Kidney epithelial cell (primary cell): Measurements from ENCODE around the gene METTL1. TPM values are rescaled to one million over a fixed set of nuclear protein-coding genes. Genes with fewer than 3 reads are reported as not detected.

Experiments used
- DNase-seq: peaks from one replicate; pipeline ENCODE4 v3.0.0-alpha.2; 2010; ENCODE audit warnings: low read depth
- H3K27me3 ChIP-seq: 2 replicates; pipeline ENCODE4 v1.6.0; 2011; ENCODE audit warnings: low read length; ENCODE audit not compliant: control insufficient read depth, insufficient read depth
- H3K36me3 ChIP-seq: 2 replicates; pipeline ENCODE4 v1.5.1; 2011; ENCODE audit warnings: low read length; ENCODE audit not compliant: control insufficient read depth, insufficient read depth
- H3K4me3 ChIP-seq: 2 replicates; pipeline ENCODE4 v1.5.1; 2011; ENCODE audit warnings: low read depth, mild to moderate bottlenecking, control low read depth, low read length
- total RNA-seq: library from RNA; depleted of rRNA; stranded (reverse); fragments of >200 nt; gene quantifications from 2 replicates; pipeline ENCODE4 v1.2.3, GENCODE V29; 2015
- TF ChIP-seq, protein P1 (sequence below): IDR thresholded peaks from 2 replicates; pipeline ENCODE4 v1.5.1; 2011; ENCODE audit warnings: mild to moderate bottlenecking, moderate library complexity, low read length, control low read depth, inconsistent platforms; ENCODE audit not compliant: insufficient read depth, poor library complexity, severe bottlenecking

Gene METTL1
- total RNA-seq, 1 donor from 2014 or later, result 20.3 TPM

DNA sequence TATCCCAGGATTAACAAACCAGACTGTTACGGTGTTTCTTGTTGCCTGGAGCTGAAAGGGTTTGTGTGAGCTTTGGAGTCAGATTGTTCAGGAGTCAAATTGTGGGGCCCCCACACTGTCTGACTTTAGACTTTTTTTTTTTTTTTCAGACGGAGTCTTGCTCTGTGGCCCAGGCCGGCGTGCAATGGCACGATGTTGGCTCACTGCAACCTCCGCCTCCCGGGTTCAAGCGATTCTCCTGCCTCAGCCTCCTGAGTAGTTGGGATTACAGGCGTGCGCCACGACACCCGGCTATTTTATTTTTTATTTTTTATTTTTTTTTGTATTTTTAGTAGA, 11.5 kb upstream of the METTL1 start:
- DNase-seq, result no peak
- peaks cover 2% of the 10 kb centered on the region for H3K36me3 ChIP-seq
- H3K4me3 ChIP-seq, result peak overlapping the region; percentile 100
- H3K27me3 ChIP-seq, result no peaks in the 10 kb centered on the region
- TF ChIP-seq, protein P1, sequence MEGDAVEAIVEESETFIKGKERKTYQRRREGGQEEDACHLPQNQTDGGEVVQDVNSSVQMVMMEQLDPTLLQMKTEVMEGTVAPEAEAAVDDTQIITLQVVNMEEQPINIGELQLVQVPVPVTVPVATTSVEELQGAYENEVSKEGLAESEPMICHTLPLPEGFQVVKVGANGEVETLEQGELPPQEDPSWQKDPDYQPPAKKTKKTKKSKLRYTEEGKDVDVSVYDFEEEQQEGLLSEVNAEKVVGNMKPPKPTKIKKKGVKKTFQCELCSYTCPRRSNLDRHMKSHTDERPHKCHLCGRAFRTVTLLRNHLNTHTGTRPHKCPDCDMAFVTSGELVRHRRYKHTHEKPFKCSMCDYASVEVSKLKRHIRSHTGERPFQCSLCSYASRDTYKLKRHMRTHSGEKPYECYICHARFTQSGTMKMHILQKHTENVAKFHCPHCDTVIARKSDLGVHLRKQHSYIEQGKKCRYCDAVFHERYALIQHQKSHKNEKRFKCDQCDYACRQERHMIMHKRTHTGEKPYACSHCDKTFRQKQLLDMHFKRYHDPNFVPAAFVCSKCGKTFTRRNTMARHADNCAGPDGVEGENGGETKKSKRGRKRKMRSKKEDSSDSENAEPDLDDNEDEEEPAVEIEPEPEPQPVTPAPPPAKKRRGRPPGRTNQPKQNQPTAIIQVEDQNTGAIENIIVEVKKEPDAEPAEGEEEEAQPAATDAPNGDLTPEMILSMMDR, result no peak

DNA sequence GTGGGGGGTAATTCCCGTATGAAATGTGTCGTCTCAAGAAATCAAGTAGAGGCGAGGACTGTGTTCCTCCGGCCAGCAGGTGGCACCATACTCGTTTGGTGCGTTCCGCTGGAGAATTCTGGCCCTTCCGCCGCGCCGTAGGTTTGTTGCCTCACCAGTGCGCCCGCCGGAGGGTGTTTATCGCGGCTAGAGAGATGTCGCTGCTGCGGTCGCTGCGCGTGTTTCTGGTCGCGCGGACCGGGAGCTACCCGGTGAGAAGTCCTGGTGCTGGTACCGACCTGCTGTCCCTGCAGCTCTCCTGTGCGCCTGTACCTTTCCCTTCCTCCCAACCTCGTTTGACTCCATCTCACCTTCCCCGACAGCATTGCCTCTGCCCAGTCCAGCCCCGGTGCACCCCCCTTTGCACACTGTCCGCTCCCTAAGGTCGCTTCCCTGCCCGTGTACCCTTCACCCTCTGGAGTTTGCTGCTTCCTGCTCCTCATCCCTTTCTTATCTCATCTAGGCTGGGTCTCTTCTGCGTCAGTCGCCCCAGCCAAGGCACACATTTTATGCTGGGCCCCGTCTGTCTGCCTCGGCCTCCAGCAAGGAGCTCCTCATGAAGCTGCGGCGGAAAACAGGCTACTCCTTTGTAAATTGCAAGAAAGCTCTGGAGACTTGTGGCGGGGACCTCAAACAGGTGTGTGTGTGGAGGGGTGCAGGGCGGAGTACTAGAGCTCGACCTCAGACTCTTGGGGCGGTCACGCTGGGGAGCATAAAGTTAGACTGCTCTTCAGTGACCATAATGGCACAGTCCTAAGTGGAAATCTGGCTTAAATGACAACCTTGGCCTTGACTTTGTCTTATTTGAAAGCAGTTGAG, 10.9 kb upstream of the METTL1 start, which contains the start of gene TSFM:
TSS of gene TSFM (plus strand) at position 180 of the 858 bp plus-strand sequence. CDS start at position 195, 15 bp downstream.
- TF ChIP-seq, protein P1, result peak; percentile 92
- peak; percentile 56 for DNase-seq
- no peaks in the 10 kb centered on the region for H3K27me3 ChIP-seq
- H3K4me3 ChIP-seq, result peak within 1 kb of the TSS; percentile 100
- H3K36me3 ChIP-seq, result peaks cover 2% of the 10 kb centered on the region

DNA sequence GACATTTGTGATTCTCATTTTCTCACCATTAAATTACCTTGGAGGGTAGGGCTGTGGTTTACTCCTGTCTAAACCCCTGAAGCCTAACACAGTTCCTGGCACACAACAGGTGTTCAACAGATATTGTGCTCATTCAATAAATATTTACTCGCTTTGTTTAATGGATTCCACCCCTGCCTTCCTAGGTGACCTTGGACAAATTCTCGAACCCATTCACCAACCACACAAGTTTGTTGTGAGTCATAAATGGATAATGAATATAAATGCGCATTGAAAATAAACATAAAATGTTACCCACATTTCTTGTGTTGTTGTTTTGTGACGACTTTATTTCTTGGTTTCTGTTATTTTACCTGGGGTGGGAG, 10.3 kb upstream of the METTL1 start:
- H3K27me3 ChIP-seq, result no peaks in the 10 kb centered on the region
- H3K36me3 ChIP-seq, result peaks cover 2% of the 10 kb centered on the region
- no peak overlapping the region for H3K4me3 ChIP-seq
- DNase-seq, result no peak
- TF ChIP-seq, protein P1, result no peak

DNA sequence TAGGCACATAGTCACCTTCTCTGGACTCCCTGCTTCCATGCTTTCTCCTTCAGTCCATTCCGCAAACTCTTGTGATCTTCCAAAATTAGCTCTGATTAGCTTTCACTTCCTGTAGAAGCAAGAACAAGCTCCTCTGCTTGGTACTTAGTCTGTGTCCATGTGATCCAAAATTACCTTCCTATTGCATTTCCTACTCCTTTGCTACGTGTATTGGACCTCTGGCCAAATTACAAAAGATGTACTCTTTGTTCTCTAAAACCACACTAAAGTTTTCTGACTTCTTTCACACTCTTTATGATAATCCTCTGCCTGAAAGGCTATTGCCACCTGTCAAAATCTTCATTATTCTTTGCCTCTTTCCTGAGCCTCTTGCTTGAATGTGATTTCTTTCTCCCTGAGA, 9.9 kb upstream of the METTL1 start:
- Histone ChIP-seq H3K36me3 (no peaks in the 10 kb centered on the region), H3K27me3 (no peaks in the 10 kb centered on the region), H3K4me3 (no peak overlapping the region)
- no peak for DNase-seq
- TF ChIP-seq, protein P1, result no peak

DNA sequence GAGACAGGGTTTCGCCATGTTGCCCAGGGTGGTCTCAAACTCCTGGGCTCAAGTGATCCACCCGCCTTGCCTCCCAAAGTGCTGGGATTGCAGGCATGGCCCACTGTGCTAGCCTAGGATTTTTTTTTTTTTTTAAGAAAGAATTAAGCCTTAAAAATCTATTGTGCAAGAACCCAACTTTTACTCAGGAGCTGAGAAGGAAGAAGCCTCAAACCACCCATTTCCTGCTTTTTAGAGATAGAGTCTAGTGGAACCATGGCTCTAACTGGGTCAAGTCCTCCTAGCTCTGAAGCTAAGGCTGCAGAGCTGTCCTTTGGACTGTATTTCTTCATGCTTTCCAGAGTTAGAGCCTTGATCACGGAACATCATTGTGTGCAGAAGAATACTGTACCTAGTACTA, 9.3 kb upstream of the METTL1 start:
- Histone ChIP-seq H3K36me3 (no peaks in the 10 kb centered on the region), H3K27me3 (no peaks in the 10 kb centered on the region), H3K4me3 (no peak overlapping the region)
- DNase-seq, result no peak
- TF ChIP-seq, protein P1, result no peak

DNA sequence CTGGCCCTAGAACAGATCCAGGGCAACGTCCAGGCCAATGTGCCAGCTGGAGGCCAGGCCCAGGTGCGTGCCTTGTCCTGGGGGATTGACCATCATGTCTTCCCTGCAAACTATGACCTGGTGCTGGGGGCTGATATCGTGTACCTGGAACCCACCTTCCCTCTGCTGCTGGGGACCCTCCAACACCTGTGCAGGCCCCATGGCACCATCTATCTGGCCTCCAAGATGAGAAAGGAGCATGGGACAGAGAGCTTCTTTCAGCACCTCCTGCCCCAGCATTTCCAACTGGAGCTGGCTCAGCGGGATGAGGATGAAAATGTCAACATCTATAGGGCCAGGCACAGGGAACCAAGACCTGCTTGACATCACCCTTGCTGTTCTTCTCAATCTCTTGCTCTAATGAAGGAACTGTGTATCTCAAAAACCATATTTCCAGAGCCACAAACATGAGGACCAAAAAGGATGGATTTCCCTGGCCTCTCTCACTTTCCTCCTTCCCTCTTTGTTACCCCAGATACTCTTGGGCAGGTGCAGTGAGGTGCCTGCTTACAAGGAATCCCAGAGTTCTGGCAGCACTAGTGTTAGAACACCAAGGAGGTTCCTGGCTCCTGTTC, 8.5 kb upstream of the METTL1 start:
- H3K36me3 ChIP-seq, result no peaks in the 10 kb centered on the region
- DNase-seq, result no peak
- no peak overlapping the region for H3K4me3 ChIP-seq
- TF ChIP-seq, protein P1, result no peak
- no peaks in the 10 kb centered on the region for H3K27me3 ChIP-seq
